Breast epithelium (tissue), 3 donors: ENCODE measurements around the gene SLC25A41.

Source experiments
- POLR2A ChIP-seq: fragments of 450-650 bp; IDR thresholded peaks from one replicate; pipeline ENCODE4 v1.6.1; 2016; ENCODE audit warnings: antibody characterized with exemption, mild to moderate bottlenecking, moderate library complexity
- POLR2AphosphoS5 ChIP-seq, 3 donors: sonication (generic); formaldehyde crosslinking; IDR thresholded peaks; one replicate each; pipeline ENCODE4 v1.6.1; 2017; ENCODE audit warnings: antibody characterized with exemption in 3 of 3
- TF ChIP-seq, protein P1 (sequence below), 3 donors: fragments of 450-650 bp; IDR thresholded peaks; one replicate each; pipeline ENCODE4 v1.5.1; 2016 to 2017; ENCODE audit warnings: antibody characterized with exemption in 3 of 3, mild to moderate bottlenecking in 3 of 3, moderate library complexity in 3 of 3

- no peak for TF ChIP-seq POLR2AphosphoS5 (IDR thresholded peaks at IDR 0.05)
- TF ChIP-seq, protein P1, sequence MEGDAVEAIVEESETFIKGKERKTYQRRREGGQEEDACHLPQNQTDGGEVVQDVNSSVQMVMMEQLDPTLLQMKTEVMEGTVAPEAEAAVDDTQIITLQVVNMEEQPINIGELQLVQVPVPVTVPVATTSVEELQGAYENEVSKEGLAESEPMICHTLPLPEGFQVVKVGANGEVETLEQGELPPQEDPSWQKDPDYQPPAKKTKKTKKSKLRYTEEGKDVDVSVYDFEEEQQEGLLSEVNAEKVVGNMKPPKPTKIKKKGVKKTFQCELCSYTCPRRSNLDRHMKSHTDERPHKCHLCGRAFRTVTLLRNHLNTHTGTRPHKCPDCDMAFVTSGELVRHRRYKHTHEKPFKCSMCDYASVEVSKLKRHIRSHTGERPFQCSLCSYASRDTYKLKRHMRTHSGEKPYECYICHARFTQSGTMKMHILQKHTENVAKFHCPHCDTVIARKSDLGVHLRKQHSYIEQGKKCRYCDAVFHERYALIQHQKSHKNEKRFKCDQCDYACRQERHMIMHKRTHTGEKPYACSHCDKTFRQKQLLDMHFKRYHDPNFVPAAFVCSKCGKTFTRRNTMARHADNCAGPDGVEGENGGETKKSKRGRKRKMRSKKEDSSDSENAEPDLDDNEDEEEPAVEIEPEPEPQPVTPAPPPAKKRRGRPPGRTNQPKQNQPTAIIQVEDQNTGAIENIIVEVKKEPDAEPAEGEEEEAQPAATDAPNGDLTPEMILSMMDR (IDR thresholded peaks at IDR 0.05) = no peak
- TF ChIP-seq POLR2A = no peak
These were observed 45.3 kb upstream of the SLC25A41 start for GRCh38 chr19:6478815-6479214.
